ENCODE data around the gene LAMP1.
"Not testable (repeated sequence)": the region's sequence is repeated elsewhere in the genome, so short reads cannot be mapped to it uniquely, and the experiment has no call there.

Gene LAMP1

GRCh38 chr13:113297370-113298042, 467 bp downstream of the LAMP1 start:
- peak; percentile 29 for DNase-seq (ENCODE audit: low spot score)

GRCh38 chr13:113298043-113298945, 1.3 kb downstream of the LAMP1 start:
- no peak for DNase-seq (ENCODE audit: low spot score)

GRCh38 chr13:113299951-113300350, 2.9 kb downstream of the LAMP1 start:
- no peak for DNase-seq (ENCODE audit: low spot score)

GRCh38 chr13:113302986-113303385, 5.9 kb downstream of the LAMP1 start:
- DNase-seq (ENCODE audit: low spot score) = no peak

- DNase-seq (ENCODE audit: low spot score) = no peak
These were observed 7.1 kb downstream of the LAMP1 start for GRCh38 chr13:113304121-113304520.

GRCh38 chr13:113305208-113305607, 8.2 kb downstream of the LAMP1 start:
- no peak for DNase-seq (ENCODE audit: low spot score)

- peak; percentile 53 for DNase-seq (ENCODE audit: low spot score)
These were observed 10.5 kb downstream of the LAMP1 start for GRCh38 chr13:113307491-113307890.

GRCh38 chr13:113309473-113309872, 12.4 kb downstream of the LAMP1 start:
- no peak for DNase-seq (ENCODE audit: low spot score)

GRCh38 chr13:113314112-113314511, 17.1 kb downstream of the LAMP1 start:
- not testable (repeated sequence) for DNase-seq (ENCODE audit: low spot score)

GRCh38 chr13:113314895-113315470, 17.9 kb downstream of the LAMP1 start:
- DNase-seq (ENCODE audit: low spot score) = not testable (repeated sequence)

GRCh38 chr13:113315992-113316391, 19.0 kb downstream of the LAMP1 start:
- no peak for DNase-seq (ENCODE audit: low spot score)

- no peak for DNase-seq (ENCODE audit: low spot score)
These were observed 20.0 kb downstream of the LAMP1 start for GRCh38 chr13:113317031-113317430.

- no peak for DNase-seq (ENCODE audit: low spot score)
These were observed 21.9 kb downstream of the LAMP1 start for GRCh38 chr13:113318956-113319355.

GRCh38 chr13:113319371-113319770, 22.3 kb downstream of the LAMP1 start:
- DNase-seq (ENCODE audit: low spot score) = no peak

GRCh38 chr13:113320226-113320875, 23.3 kb downstream of the LAMP1 start:
- DNase-seq (ENCODE audit: low spot score) = no peak

GRCh38 chr13:113321546-113321945, 24.5 kb downstream of the LAMP1 start:
- no peak for DNase-seq (ENCODE audit: low spot score)

- DNase-seq (ENCODE audit: low spot score) = no peak
These were observed 25.0 kb downstream of the LAMP1 start for GRCh38 chr13:113322043-113322461.

GRCh38 chr13:113322890-113323651, 26.0 kb downstream of the LAMP1 start:
- DNase-seq (ENCODE audit: low spot score) = no peak

- no peak for DNase-seq (ENCODE audit: low spot score)
These were observed 26.8 kb downstream of the LAMP1 start for GRCh38 chr13:113323869-113324268.

GRCh38 chr13:113324398-113324797, 27.4 kb downstream of the LAMP1 start:
- DNase-seq (ENCODE audit: low spot score) = no peak

GRCh38 chr13:113325779-113326178, 28.7 kb downstream of the LAMP1 start:
- DNase-seq (ENCODE audit: low spot score) = no peak

- no peak for DNase-seq (ENCODE audit: low spot score)
These were observed 30.3 kb downstream of the LAMP1 start for GRCh38 chr13:113327391-113327765.
